Nephron progenitor cell (in vitro differentiated cells): ENCODE data around the gene TMEM72.

Experiments
- DNase-seq: peaks from one replicate; pipeline ENCODE4 v3.0.0; 2021
- H3K27ac Mint-ChIP-seq: 2 replicates; pipeline ENCODE4 v1.8.0; 2021; ENCODE audit warnings: mild to moderate bottlenecking, moderate library complexity, mixed read lengths
- H3K27me3 Mint-ChIP-seq: 2 replicates; pipeline ENCODE4 v1.8.0; 2021; ENCODE audit warnings: mild to moderate bottlenecking, low read depth, mixed read lengths; ENCODE audit not compliant: poor library complexity
- H3K36me3 Mint-ChIP-seq: 2 replicates; pipeline ENCODE4 v1.8.0; 2021; ENCODE audit warnings: low read depth, mixed read lengths
- H3K4me1 Mint-ChIP-seq: 2 replicates; pipeline ENCODE4 v1.8.0; 2021; ENCODE audit warnings: mixed read lengths
- H3K4me3 Mint-ChIP-seq: 2 replicates; pipeline ENCODE4 v1.8.0; 2021; ENCODE audit warnings: mild to moderate bottlenecking, moderate library complexity, mixed read lengths
- H3K9me3 Mint-ChIP-seq: 2 replicates; pipeline ENCODE4 v1.8.0; 2021; ENCODE audit warnings: mild to moderate bottlenecking, moderate library complexity, mixed read lengths
- CTCF ChIP-seq: fragments of 200-600 bp; sonication (generic); IDR thresholded peaks from 2 replicates; pipeline ENCODE4 v1.5.0; 2021; ENCODE audit warnings: antibody characterized with exemption

TMEM72 gene

DNA sequence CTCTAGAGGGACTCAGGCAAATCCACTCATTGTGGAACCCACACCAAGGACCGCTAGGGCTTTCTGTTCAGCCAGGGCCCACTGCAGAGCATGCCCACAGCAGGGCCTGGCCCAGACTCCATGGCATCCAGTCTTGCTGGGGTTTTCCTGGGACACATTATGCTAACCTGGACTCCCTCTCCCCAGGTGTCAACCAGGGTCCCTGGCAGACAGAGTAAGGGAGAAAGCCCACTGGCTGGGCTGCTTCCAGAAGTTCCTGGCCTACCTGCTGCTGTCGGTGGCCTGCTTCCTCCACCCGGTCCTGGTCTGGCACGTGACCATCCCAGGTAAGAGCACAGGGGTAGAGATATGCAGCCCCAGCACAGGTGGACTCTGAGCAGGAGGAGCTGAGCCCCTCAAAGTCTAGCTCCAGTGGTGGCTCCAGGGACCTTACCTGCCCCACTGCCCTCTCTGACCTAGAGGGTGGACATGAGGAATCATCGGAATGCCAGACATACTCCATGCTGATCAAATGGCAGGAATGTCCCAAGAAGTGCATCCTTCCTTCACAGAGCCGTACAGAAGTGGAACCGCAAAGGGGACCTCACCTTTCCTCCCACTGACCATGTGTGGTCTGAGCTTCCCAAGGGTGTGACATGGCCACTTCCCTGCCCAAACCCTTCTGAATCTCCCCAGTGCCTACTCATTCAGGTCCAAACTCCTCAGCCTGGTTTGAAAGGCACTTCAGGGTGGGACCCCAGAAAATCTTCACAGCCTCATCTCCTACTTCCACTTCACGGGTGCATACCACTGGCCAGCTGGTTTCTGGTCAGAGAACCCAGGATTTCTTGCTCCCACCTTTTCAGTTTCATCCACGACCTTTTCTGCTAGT, 22.5 kb downstream of the TMEM72 start:
- peaks cover 19% of the 10 kb centered on the region for H3K4me1 Mint-ChIP-seq
- H3K27me3 Mint-ChIP-seq, result peaks cover 42% of the 10 kb centered on the region
- TF ChIP-seq CTCF, result no peak
- no peak overlapping the region for H3K4me3 Mint-ChIP-seq
- no peak overlapping the region for H3K27ac Mint-ChIP-seq
- DNase-seq, result no peak
- peaks cover 3% of the 10 kb centered on the region for H3K9me3 Mint-ChIP-seq
- H3K36me3 Mint-ChIP-seq, result peaks cover 2% of the 10 kb centered on the region

GRCh38 chr10:44934416-44935200, 23.5 kb downstream of the TMEM72 start:
- Mint-ChIP-seq H3K36me3 (peaks cover 8% of the 10 kb centered on the region), H3K27me3 (peaks cover 37% of the 10 kb centered on the region), H3K9me3 (peaks cover 8% of the 10 kb centered on the region), H3K4me3 (no peak overlapping the region), H3K27ac (no peak overlapping the region), H3K4me1 (peaks cover 19% of the 10 kb centered on the region)
- no peak for TF ChIP-seq CTCF
- DNase-seq, result no peak

- TF ChIP-seq CTCF, result no peak
- Mint-ChIP-seq H3K9me3 (peaks cover 15% of the 10 kb centered on the region), H3K27me3 (peaks cover 30% of the 10 kb centered on the region), H3K27ac (no peak overlapping the region), H3K4me1 (peaks cover 19% of the 10 kb centered on the region), H3K4me3 (no peak overlapping the region), H3K36me3 (peaks cover 13% of the 10 kb centered on the region)
- no peak for DNase-seq
Observed at GRCh38 chr10:44935201-44935965, 24.2 kb downstream of the TMEM72 start.

DNA sequence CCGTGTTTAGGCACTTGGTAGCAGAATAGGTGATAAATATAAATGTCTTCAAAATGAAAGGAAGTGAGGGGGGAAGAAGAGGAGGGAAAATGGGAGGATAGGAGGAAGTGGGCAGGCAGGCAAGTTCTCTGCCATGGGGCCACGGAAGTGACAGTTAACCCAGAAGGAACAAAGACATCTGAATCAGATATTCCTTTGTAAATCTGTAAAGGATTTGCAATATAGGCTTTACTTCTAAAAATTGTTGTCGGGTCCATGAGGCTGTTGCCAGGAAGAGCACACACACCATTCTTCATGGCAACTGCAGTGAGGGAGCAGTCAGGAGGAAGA, 24.8 kb downstream of the TMEM72 start:
- TF ChIP-seq CTCF, result no peak
- no peak overlapping the region for H3K27ac Mint-ChIP-seq
- peaks cover 13% of the 10 kb centered on the region for H3K36me3 Mint-ChIP-seq
- no peak for DNase-seq
- H3K4me1 Mint-ChIP-seq, result peaks cover 19% of the 10 kb centered on the region
- H3K27me3 Mint-ChIP-seq, result peaks cover 30% of the 10 kb centered on the region
- H3K4me3 Mint-ChIP-seq, result no peak overlapping the region
- H3K9me3 Mint-ChIP-seq, result peaks cover 21% of the 10 kb centered on the region

DNA sequence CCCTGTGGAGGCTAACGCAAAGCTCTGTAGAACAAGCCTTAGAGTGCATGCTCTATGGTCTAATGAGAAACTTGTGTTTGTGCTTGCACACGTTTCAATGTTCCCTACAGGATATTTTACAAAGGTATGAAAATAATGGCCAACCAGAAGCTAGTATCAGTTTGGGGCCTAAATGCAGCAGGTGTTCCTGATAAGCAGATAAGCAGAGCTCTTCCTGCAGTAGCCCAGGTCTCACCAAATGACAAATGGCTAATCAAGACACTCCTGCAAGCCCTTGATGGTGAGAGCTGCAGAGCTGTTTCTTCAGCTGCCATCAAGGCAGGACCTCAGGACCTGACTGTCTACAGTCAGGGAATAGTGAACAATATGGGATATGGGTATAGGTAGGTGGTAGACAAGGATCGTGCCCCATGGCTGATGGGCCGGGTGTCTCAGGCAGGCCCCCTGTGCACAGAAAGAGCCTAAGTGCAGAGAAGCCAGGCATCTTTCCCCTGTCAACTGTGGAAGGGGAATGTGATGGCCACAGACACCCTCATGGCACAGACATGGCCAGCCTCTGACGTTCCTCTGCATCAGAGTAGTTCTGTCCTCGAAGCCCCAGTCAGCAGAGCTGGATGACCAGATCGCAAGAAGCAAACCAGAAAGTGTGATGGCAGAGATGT, 25.3 kb downstream of the TMEM72 start:
- H3K4me1 Mint-ChIP-seq, result peaks cover 19% of the 10 kb centered on the region
- H3K27ac Mint-ChIP-seq, result no peak overlapping the region
- H3K36me3 Mint-ChIP-seq, result peaks cover 13% of the 10 kb centered on the region

More for the DNA sequence above, 25.3 kb downstream of the TMEM72 start:
- H3K27me3 Mint-ChIP-seq, result peaks cover 28% of the 10 kb centered on the region
- DNase-seq, result no peak
- H3K9me3 Mint-ChIP-seq, result peaks cover 26% of the 10 kb centered on the region
- no peak for TF ChIP-seq CTCF
- no peak overlapping the region for H3K4me3 Mint-ChIP-seq
